OCI-LY7 (cell line): ENCODE results near the gene ADAMTS7.

Experiments used
- EZH2phosphoT487 ChIP-seq: fragments of 200-600 bp; sonication (generic); IDR thresholded peaks from 2 replicates; pipeline ENCODE4 v1.6.1; 2018; ENCODE audit warnings: low read depth, borderline replicate concordance, mild to moderate bottlenecking, mixed run types, antibody characterized with exemption, low read length, moderate library complexity, mixed read lengths
- TF ChIP-seq, protein P1 (sequence below): fragments of 200-600 bp; sonication (generic); conservative IDR thresholded peaks from 2 replicates; pipeline ENCODE4 v1.5.1; 2014; ENCODE audit warnings: mild to moderate bottlenecking, antibody characterized with exemption, low read length, moderate library complexity, mixed read lengths

DNA sequence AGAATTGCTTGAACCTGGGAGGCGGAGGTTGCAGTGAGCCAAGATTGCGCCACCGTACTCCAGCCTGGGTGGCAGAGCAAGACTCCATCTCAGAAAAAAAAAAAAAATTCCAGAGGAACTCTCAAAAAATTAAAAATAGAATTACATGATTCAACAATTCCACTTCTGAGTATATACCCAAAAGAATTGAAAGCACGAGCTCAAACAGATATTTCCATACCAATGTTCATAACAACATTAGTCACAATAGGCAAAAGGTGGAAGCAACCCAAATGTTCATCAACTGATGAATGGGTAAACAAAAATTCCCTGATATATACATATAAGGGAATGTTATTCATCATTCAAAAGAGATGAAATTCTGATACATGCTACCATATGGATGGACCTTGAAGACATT is 44.5 kb upstream of the ADAMTS7 start:
- TF ChIP-seq, protein P1, sequence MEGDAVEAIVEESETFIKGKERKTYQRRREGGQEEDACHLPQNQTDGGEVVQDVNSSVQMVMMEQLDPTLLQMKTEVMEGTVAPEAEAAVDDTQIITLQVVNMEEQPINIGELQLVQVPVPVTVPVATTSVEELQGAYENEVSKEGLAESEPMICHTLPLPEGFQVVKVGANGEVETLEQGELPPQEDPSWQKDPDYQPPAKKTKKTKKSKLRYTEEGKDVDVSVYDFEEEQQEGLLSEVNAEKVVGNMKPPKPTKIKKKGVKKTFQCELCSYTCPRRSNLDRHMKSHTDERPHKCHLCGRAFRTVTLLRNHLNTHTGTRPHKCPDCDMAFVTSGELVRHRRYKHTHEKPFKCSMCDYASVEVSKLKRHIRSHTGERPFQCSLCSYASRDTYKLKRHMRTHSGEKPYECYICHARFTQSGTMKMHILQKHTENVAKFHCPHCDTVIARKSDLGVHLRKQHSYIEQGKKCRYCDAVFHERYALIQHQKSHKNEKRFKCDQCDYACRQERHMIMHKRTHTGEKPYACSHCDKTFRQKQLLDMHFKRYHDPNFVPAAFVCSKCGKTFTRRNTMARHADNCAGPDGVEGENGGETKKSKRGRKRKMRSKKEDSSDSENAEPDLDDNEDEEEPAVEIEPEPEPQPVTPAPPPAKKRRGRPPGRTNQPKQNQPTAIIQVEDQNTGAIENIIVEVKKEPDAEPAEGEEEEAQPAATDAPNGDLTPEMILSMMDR: no peak
- TF ChIP-seq EZH2phosphoT487: no peak
